Activated CD8-positive, alpha-beta memory T cell treated with anti-CD3 and anti-CD28 coated beads, Interleukin-2, amount 50 U/mL, for 24 hours (primary cell): ENCODE measurements around the gene LIN37.

Experiments used
- DNase-seq: peaks from one replicate; pipeline ENCODE4 v3.0.0-alpha.2; 2020; ENCODE audit errors: extremely low read depth

LIN37 gene

GRCh38 chr19:35748106-35749020, at the start of gene LIN37:
Gene LIN37 (plus strand): TSS chr19:35748576. CDS start chr19:35748725, 149 bp downstream.
- DNase-seq, result peak; percentile 98

GRCh38 chr19:35702223-35703012, 46.0 kb upstream of the LIN37 start:
- DNase-seq, result peak; percentile 87

- DNase-seq, result no peak
Measured at GRCh38 chr19:35703343-35703742, 45.0 kb upstream of the LIN37 start.

GRCh38 chr19:35704218-35704617, 44.2 kb upstream of the LIN37 start, which contains the start of gene ZBTB32:
Gene ZBTB32 (plus strand): TSS chr19:35704558. CDS start chr19:35714627, 10,069 bp downstream.
- no peak for DNase-seq

- DNase-seq, result no peak
Measured at GRCh38 chr19:35708391-35708790, 40.0 kb upstream of the LIN37 start.

- DNase-seq, result no peak
Measured at GRCh38 chr19:35710784-35711723, 37.3 kb upstream of the LIN37 start.

- peak; percentile 63 for DNase-seq
Measured at GRCh38 chr19:35712567-35713505, 35.5 kb upstream of the LIN37 start.

- DNase-seq, result no peak
Measured at GRCh38 chr19:35713506-35713850, 34.9 kb upstream of the LIN37 start.

GRCh38 chr19:35713904-35714495, 34.4 kb upstream of the LIN37 start:
- DNase-seq, result no peak

GRCh38 chr19:35714601-35715354, 33.6 kb upstream of the LIN37 start:
- no peak for DNase-seq

- no peak for DNase-seq
Measured at GRCh38 chr19:35715355-35715809, 33.0 kb upstream of the LIN37 start.

GRCh38 chr19:35715981-35716800, 32.2 kb upstream of the LIN37 start:
- DNase-seq, result no peak

GRCh38 chr19:35716801-35717664, 31.3 kb upstream of the LIN37 start:
- DNase-seq, result peak; percentile 91

GRCh38 chr19:35717665-35718344, 30.6 kb upstream of the LIN37 start, which contains the start of gene KMT2B:
Gene KMT2B (plus strand): TSS chr19:35718003. CDS start chr19:35718019, 16 bp downstream.
- DNase-seq, result no peak

GRCh38 chr19:35718345-35719041, 29.9 kb upstream of the LIN37 start:
- DNase-seq, result no peak
